CD4-positive, alpha-beta T cell treated with Interleukin-21 for 1 hour (primary cell): ENCODE measurements around the gene CBARP.
"Not testable (repeated sequence)": the region's sequence is repeated elsewhere in the genome, so short reads cannot be mapped to it uniquely, and the experiment has no call there.

Source experiments
- DNase-seq: peaks from one replicate; pipeline ENCODE4 v3.0.0-alpha.2; 2020

Gene CBARP

GRCh38 chr19:1224047-1224825 is 13.6 kb downstream of the CBARP start:
- no peak for DNase-seq

- DNase-seq, result no peak
Measured at GRCh38 chr19:1223018-1223855, 14.6 kb downstream of the CBARP start.

DNA sequence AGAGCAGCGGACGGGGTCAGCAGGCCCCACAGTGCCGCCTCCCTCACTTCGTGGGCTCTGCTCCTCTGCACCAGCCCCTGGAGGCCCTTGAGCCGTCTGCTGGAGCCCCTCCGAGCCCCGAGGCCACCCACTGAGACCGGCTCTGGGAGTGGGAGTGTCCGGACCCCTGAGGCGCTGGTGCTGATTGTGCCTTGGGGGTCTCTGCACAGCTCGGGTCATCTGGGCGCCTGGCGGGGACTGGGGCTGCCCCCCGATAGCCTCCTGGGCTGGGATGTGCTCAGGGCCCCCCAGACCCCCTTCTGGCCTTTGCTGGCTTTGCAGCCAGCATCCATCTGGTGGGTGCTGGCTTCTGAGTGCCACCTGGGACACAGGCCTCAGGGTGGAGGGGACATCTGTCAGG is 15.4 kb downstream of the CBARP start:
- DNase-seq, result no peak

- DNase-seq, result no peak
Measured at GRCh38 chr19:1221904-1222255, 15.9 kb downstream of the CBARP start.

GRCh38 chr19:1220976-1221903 is 16.6 kb downstream of the CBARP start:
- DNase-seq, result no peak

DNA sequence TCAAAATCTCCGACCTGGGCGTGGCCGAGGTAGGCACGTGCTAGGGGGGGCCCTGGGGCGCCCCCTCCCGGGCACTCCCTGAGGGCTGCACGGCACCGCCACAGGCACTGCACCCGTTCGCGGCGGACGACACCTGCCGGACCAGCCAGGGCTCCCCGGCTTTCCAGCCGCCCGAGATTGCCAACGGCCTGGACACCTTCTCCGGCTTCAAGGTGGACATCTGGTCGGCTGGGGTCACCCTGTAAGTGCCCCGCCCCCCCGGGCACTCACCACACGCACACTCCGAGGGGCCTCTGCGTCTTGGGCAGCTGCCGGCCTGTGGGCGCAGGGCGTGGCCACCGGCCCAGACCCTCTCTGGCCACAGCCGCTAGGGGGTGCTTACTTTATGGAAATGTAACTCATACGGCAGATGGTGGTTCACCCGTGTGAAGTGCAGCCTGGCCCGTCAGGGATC is 17.3 kb downstream of the CBARP start:
- no peak for DNase-seq

- no peak for DNase-seq
Measured at GRCh38 chr19:1219786-1220476, 17.9 kb downstream of the CBARP start.

GRCh38 chr19:1218751-1219567 is 18.8 kb downstream of the CBARP start:
- DNase-seq, result no peak

- no peak for DNase-seq
Measured at GRCh38 chr19:1217366-1217765, 20.4 kb downstream of the CBARP start.

DNA sequence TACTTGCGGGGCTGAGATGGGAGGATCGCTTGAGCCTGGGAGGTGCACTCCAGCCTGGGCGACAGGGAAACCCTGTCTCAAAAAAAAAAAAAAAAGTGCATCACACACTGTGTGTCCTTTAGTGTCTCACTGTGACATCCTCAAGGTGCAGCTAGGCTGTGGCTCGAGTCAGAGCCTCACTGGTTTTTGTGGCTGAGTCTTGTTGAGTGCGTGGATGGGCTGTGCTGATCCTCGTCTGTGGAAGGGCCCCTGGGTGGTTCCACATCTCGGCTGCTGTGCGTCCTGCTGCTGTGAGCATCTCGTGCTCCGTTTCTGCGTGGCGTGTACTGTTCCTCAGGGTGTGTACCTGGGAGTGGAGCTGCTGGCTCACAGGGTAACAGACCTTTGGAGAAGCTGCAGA is 21.0 kb downstream of the CBARP start:
- DNase-seq, result no peak

- no peak for DNase-seq
Measured at GRCh38 chr19:1214862-1215731, 22.7 kb downstream of the CBARP start.

DNA sequence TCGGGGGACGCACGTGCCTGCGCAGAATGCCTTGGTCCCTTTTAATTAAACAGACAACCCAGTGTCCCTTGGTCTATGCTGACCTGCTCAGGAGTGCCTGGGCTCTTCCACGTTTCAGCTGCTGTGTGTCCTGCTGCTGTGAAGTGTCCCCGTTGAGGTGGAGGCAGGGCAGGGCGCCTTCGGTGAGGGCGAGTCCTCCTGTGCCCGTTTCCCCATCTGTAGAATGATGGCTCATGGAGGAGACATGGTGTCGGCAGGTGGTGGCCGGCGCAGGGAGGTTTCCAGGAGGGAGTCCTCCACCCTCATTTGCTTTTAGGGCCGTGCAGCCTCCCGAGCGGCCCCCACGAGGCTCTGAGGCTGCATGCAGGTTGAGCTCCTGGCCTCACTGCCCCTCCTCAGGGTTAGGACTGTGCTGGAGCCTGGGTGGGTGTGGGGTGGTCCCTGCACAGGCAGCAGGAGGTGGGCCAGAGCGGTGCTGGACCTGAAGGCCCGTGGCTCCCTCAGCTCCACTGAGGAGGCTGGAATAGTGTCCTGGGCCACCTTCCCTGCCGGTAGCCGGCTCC is 23.4 kb downstream of the CBARP start:
- DNase-seq, result no peak

- DNase-seq, result peak; percentile 77
Measured at GRCh38 chr19:1213391-1214286, 24.2 kb downstream of the CBARP start.

DNA sequence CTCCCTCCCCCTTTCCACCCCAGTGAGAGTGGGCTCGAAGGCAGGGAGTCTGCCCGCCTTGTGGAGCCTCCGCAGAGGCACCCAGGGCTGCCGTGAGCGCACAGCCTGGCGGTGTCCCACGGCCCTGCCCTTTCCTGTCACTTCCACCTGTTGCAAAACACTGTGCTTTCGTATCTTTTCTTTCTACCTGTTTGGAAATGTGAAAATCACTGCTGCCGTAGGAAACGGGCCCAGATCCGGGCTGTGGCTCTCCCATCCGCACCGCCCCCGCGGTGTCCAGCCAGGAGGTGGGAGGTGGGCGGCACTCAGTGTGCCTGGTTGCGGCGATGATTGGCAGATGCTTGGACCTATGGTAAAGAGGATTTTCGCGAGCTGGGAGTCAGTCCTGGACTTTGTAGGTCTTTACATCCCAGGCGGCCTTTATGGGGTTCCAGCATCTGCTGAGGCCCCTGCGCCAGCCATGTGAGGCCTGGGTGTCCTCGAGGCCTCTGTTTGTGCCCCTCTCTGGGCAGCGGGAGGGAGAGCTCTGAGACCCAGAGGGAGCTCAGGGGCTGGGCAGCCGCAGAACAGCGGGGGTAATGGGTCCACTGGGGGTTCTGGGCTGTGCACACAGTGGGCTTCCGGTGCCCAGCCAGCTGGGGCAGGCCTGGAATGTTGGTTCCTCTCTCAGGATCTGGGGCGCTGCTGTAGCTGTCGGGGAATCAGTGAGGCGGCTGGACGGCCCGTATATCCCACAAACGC is 26.1 kb downstream of the CBARP start:
- DNase-seq, result no peak

- DNase-seq, result no peak
Measured at GRCh38 chr19:1210227-1210538, 27.6 kb downstream of the CBARP start.

DNA sequence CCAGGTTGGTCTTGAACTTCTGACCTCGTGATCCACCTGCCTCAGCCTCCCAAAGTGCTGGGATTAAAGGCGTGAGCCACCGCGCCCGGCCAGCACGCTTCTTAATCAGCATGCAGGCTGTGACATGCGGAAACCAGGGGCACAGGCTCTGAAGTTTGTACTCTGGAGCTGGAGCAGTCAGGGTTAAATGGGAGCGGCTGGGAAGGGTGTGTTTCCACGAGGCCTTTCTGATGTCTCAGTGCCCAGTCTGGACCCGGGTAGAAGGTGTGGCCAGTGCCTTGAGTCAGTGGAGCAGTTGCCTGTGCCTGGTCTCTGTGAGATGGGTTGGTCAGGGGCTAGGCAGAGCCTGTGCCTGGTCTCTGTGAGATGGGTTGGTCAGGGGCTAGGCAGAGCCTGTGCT is 29.0 kb downstream of the CBARP start:
- DNase-seq, result not testable (repeated sequence)

GRCh38 chr19:1206864-1207450 is 30.8 kb downstream of the CBARP start:
- peak; percentile 27 for DNase-seq
